ENCODE measurements around the gene CAMK2N2.

CAMK2N2 gene

GRCh38 chr3:184211297-184211696 lies 50.1 kb downstream of the CAMK2N2 start:
- no peak for DNase-seq
